ENCODE measurements around the gene GJB6.

GJB6 gene

DNA sequence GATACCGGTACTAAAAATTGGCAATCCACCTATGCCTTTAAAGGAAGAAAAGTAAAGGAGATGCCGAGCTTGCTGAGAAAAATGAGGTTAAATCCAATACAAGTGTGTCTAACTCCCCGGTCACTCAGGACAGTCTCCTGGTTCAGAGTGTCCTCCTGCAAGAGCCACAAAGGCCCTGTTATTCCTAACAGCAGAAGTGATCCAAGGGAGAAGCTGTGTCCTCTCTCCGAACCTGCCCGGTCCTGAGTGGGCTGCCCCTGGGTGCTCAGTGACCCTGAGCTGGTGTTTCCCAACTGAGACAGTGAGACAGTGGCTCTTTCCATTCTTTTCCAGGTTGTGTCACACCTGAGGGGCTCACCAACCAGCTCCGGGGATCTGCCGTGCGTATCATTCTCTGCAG, 4.8 kb downstream of the GJB6 start:
- DNase-seq (ENCODE audit: low read depth) = no peak

GRCh38 chr13:20222553-20222952, 9.6 kb downstream of the GJB6 start:
- DNase-seq (ENCODE audit: low read depth) = no peak

DNA sequence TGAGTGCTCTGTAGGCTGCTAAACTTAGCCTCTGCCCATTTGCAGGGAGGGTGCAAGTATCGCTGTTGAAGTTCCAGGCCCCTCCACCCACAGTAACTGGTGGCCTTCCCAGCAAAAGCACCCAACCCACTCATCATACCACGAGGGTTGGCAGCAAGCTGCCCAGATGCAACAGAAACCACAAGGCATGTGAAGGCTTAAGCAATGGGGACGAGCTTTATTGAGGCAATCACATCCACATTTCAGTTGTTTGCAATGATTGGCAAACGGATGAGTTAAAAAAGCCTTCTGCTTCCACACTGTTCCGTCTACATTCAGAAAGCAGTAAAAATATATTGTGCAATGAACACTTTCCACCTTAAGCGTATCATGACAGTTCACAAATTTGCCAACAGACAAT, 10.3 kb downstream of the GJB6 start:
- no peak for DNase-seq (ENCODE audit: low read depth)

- no peak for DNase-seq (ENCODE audit: low read depth)
Observed at GRCh38 chr13:20219577-20219976, 12.5 kb downstream of the GJB6 start.

GRCh38 chr13:20217168-20217567, 15.0 kb downstream of the GJB6 start:
- no peak for DNase-seq (ENCODE audit: low read depth)

- DNase-seq (ENCODE audit: low read depth) = no peak
Observed at GRCh38 chr13:20209948-20210347, 22.2 kb downstream of the GJB6 start.

DNA sequence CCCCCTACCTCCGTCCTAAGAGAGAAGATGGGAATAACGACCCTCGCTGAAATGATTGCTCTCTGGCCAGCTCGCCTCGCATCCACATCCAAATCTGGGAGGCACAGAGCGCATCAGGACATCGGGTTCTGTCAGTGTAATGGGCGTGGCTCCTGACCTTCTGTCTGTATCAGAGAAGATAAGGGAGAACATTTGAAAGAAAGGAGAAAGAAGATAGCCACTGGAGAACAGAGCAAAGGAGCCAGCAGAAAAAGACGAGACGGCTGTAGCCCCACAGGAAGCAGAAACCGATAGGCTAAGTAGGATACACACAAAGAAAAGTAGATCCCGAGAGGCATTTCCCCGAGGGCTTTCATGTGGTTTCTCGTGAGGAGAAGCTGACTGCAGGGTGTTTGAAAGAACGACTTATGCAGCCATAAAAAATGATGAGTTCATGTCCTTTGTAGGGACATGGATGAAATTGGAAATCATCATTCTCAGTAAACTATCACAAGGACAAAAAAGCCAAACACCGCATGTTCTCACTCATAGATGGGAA, 25.4 kb downstream of the GJB6 start:
- DNase-seq (ENCODE audit: low read depth) = no peak

GRCh38 chr13:20206065-20206697, 25.9 kb downstream of the GJB6 start:
- no peak for DNase-seq (ENCODE audit: low read depth)

DNA sequence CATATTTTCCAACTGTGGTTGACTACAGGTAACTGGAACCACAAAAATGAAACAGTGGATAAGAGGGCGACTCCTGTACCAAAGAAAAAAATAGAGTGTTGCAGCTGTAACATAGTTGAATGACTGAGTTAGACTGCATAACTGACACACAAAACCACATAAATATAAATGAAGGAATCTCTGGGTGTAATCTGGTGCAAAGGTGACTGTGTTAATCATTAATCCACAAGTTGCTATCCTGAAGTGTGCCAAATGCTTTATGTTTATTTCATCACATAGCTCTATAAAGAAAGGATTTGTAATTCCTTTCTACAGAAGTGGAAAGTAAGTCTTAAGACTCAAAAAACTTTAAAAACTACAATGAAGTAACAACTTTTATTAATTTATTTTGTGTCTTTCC, 33.3 kb downstream of the GJB6 start:
- no peak for DNase-seq (ENCODE audit: low read depth)

GRCh38 chr13:20197361-20197834, 34.7 kb downstream of the GJB6 start:
- no peak for DNase-seq (ENCODE audit: low read depth)

GRCh38 chr13:20195801-20196200, 36.3 kb downstream of the GJB6 start:
- no peak for DNase-seq (ENCODE audit: low read depth)

DNA sequence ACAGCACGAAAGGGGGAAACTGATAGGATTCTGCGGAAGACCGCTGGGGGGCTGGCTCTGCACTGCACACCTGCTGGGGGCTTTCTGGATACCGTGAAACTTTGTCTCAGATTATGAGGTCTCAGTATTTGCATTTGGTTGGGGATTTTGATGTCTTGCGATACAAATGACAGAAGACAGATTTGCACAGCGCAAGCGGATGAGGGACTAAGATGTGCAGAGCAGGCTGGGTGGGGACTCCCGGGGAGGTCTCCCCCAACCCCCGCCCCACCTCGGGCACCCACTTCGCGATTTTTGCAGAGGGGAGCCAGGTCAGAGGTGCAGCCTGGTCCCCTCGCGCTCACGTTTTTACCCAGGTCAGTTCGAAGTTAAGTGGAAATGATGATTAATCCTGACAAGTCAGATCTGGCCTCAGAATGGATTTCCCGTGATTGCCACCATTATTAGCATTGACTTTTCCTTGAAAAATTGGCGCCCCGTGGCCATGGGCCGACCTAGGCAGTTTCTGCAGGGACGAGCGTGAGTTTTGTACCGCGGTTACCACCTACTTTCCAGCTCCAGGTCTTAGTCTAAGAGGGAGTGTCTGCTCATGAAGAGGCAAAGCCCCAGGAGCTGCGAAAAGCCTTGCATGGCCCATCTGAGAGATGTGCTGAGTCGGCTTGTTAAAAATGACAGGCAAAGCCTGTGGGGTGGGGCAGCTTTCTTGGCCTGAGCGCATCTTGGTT, 38.0 kb downstream of the GJB6 start:
- no peak for DNase-seq (ENCODE audit: low read depth)

GRCh38 chr13:20193162-20193906, 38.8 kb downstream of the GJB6 start:
- no peak for DNase-seq (ENCODE audit: low read depth)

- DNase-seq (ENCODE audit: low read depth) = no peak
Observed at GRCh38 chr13:20192836-20193161, 39.3 kb downstream of the GJB6 start, which contains the start of gene GJB2. GJB2 (minus strand) TSS chr13:20192938; CDS start chr13:20189581, 3,357 bp downstream.

- DNase-seq (ENCODE audit: low read depth) = no peak
Observed at GRCh38 chr13:20192158-20192835, 39.8 kb downstream of the GJB6 start.

DNA sequence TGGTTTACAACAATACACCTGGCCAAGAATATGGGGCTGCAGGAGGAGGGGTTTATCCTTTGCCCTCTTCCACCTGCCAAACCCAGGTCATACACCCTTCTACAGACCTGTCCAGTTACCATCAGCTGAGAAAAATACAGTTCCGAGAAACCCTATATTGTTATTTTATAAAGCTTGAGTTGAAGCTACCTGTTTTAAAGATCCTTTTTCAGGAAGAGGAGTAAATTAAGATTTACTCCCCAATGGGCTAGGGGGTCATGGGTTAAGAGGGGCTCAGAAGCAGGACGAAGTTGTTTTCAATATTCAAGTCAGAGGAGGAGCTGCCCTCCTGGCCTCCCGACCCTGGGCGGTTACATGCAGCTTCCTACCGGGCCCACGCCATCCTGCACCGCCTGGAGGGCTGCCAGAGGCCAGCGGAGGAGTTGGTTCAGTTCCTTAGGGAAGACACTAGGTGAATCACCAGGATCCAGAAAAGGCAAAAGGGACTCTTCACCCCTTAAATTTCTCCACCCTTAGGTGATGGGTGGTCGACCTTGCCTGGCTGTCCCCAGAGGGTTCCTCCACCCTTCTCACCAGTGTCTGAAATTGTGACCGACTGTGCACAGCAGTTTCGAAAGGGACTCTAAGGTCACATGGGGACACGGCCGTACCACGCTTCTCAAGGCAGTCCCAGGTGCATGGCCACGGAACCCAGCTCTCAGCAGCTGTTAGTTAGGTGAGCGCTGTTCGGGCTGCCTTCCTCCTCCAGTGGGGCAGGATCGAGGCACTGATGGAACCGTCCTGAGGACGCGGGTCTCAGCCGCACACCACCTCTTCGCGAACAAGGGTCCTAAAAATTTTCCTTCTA, 40.6 kb downstream of the GJB6 start:
- no peak for DNase-seq (ENCODE audit: low read depth)

DNA sequence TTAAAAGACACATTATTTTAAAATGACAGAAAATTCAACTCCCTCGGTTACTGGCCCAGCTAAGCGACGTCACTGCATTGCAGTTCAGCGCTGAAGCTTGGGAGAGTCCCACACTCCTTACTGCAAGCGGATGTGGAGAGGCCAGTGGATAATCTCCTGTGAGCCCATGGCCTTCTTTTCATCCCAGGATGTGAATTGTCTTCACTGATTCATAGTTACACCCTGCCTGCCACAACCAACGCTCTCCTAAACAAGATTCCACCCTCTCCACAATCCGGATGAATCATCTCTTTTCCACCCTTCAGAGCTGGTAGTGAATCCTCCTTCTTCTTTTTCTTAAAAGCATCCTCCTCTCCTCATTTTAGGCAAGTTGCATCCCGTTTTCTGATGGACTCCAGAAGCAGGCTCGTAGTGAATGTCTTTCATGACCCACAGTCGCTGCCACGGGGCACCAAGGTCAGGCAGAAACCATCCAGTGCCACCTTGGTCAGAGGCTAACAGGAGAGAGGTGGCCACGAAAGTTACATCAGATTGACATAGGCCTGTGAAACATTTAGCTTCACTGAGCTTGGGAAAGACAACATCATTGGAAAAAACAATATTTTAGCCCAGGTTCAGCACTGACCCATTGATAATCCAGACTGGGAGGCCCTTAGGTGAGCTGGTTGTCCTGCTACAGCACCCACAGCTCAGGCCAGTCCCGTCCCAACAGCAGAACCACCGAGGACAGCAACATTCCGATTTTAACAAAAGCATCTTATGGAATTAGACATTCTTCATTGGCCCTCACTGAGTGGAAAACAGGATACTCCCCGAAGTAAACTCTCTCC, 41.4 kb downstream of the GJB6 start:
- no peak for DNase-seq (ENCODE audit: low read depth)

DNA sequence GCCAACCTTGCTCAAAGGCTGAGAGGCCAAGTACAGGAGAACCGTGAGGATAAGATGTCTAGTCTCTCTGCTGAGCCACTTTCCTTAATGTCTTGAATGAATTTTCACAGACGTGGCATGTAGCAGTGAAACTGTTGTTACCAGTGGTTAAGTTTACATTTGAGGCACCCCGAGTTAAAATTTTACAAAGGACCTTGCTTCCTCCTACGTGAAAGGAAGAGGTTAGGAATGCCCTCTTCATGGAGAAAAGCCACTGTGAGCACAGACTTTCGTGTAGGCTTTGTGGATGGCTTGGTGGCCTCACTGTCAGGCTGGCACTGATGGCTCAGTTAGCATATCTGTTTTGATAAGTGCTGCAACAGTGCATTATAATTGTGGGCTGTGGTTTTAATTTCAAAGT, 42.0 kb downstream of the GJB6 start:
- no peak for DNase-seq (ENCODE audit: low read depth)

GRCh38 chr13:20188667-20189553, 43.2 kb downstream of the GJB6 start:
- DNase-seq (ENCODE audit: low read depth) = no peak
